WTC11 (cell line): Measurements from ENCODE around the gene EVA1A.

ENCODE experiments used
- FOXJ3 ChIP-seq: sonication (generic); formaldehyde crosslinking; IDR thresholded peaks from 2 replicates; pipeline ENCODE4 v1.9.0; 2021; ENCODE audit warnings: missing genetic modification reagents, mild to moderate bottlenecking, borderline replicate concordance
- FOXP1 ChIP-seq: sonication (generic); formaldehyde crosslinking; IDR thresholded peaks from 2 replicates; pipeline ENCODE4 v1.8.0; 2022; ENCODE audit warnings: missing genetic modification reagents, mild to moderate bottlenecking, moderate library complexity, borderline replicate concordance
- NR3C1 ChIP-seq: sonication (generic); formaldehyde crosslinking; conservative IDR thresholded peaks from 2 replicates; pipeline ENCODE4 v1.8.1; 2023; ENCODE audit warnings: low read depth, mild to moderate bottlenecking, missing genetic modification reagents
- TEAD4 ChIP-seq: sonication (generic); formaldehyde crosslinking; IDR thresholded peaks from 2 replicates; pipeline ENCODE4 v1.8.0; 2022; ENCODE audit warnings: mild to moderate bottlenecking, missing genetic modification reagents
- ZNF121 ChIP-seq: sonication (generic); formaldehyde crosslinking; IDR thresholded peaks from 2 replicates; pipeline ENCODE4 v1.8.0; 2023; ENCODE audit warnings: missing genetic modification reagents
- TF ChIP-seq, protein P1 (sequence below): fragments of 200-600 bp; IDR thresholded peaks from 2 replicates; pipeline ENCODE4 v1.8.0; 2022; ENCODE audit warnings: antibody characterized with exemption
- TF ChIP-seq, protein P2 (sequence below): sonication (generic); formaldehyde crosslinking; conservative IDR thresholded peaks from 2 replicates; pipeline ENCODE4 v1.8.1; 2022; ENCODE audit warnings: mild to moderate bottlenecking, missing genetic modification reagents
- TF ChIP-seq, protein P3 (sequence below): sonication (generic); formaldehyde crosslinking; IDR thresholded peaks from 2 replicates; pipeline ENCODE4 v1.8.0; 2022; ENCODE audit warnings: mild to moderate bottlenecking, missing genetic modification reagents
- TF ChIP-seq, protein P4 (sequence below): sonication (generic); formaldehyde crosslinking; IDR thresholded peaks from 2 replicates; pipeline ENCODE4 v1.8.0; 2022; ENCODE audit warnings: mild to moderate bottlenecking, missing genetic modification reagents
- TF ChIP-seq, protein P5 (sequence below): sonication (generic); formaldehyde crosslinking; IDR thresholded peaks from 2 replicates; pipeline ENCODE4 v1.8.0; 2022; ENCODE audit warnings: mild to moderate bottlenecking, missing genetic modification reagents
- TF ChIP-seq, protein P6 (sequence below): sonication (generic); formaldehyde crosslinking; IDR thresholded peaks from 2 replicates; pipeline ENCODE4 v1.8.1; 2023; ENCODE audit warnings: mild to moderate bottlenecking, missing genetic modification reagents, borderline replicate concordance

DNA sequence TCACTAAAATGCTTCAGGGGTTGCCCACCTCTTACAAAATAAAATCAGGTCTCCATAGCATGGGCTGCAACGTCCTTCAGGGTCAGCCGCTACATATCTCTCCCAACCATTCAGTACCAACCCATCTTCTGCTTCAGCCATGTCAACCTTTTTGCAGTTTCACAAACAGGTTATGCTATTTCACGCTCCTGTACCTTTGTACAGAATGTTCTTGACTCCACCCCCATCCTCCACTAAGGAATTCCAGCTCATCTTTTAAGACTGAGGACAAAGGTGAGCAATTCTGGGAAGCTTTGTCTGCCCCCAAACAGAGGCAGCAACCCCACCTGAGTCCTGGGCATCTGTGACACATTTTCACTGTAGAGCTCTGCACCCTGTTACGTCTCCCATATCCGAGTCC, 8.8 kb upstream of the EVA1A start:
- TF ChIP-seq, protein P1, sequence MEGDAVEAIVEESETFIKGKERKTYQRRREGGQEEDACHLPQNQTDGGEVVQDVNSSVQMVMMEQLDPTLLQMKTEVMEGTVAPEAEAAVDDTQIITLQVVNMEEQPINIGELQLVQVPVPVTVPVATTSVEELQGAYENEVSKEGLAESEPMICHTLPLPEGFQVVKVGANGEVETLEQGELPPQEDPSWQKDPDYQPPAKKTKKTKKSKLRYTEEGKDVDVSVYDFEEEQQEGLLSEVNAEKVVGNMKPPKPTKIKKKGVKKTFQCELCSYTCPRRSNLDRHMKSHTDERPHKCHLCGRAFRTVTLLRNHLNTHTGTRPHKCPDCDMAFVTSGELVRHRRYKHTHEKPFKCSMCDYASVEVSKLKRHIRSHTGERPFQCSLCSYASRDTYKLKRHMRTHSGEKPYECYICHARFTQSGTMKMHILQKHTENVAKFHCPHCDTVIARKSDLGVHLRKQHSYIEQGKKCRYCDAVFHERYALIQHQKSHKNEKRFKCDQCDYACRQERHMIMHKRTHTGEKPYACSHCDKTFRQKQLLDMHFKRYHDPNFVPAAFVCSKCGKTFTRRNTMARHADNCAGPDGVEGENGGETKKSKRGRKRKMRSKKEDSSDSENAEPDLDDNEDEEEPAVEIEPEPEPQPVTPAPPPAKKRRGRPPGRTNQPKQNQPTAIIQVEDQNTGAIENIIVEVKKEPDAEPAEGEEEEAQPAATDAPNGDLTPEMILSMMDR, result no peak
- TF ChIP-seq, protein P2, sequence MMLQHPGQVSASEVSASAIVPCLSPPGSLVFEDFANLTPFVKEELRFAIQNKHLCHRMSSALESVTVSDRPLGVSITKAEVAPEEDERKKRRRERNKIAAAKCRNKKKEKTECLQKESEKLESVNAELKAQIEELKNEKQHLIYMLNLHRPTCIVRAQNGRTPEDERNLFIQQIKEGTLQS (CRISPR knock-in tag), result no peak
- TF ChIP-seq, protein P3, sequence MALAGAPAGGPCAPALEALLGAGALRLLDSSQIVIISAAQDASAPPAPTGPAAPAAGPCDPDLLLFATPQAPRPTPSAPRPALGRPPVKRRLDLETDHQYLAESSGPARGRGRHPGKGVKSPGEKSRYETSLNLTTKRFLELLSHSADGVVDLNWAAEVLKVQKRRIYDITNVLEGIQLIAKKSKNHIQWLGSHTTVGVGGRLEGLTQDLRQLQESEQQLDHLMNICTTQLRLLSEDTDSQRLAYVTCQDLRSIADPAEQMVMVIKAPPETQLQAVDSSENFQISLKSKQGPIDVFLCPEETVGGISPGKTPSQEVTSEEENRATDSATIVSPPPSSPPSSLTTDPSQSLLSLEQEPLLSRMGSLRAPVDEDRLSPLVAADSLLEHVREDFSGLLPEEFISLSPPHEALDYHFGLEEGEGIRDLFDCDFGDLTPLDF (CRISPR knock-in tag), result no peak
- TF ChIP-seq NR3C1 (CRISPR knock-in tag), result no peak
- TF ChIP-seq, protein P4, sequence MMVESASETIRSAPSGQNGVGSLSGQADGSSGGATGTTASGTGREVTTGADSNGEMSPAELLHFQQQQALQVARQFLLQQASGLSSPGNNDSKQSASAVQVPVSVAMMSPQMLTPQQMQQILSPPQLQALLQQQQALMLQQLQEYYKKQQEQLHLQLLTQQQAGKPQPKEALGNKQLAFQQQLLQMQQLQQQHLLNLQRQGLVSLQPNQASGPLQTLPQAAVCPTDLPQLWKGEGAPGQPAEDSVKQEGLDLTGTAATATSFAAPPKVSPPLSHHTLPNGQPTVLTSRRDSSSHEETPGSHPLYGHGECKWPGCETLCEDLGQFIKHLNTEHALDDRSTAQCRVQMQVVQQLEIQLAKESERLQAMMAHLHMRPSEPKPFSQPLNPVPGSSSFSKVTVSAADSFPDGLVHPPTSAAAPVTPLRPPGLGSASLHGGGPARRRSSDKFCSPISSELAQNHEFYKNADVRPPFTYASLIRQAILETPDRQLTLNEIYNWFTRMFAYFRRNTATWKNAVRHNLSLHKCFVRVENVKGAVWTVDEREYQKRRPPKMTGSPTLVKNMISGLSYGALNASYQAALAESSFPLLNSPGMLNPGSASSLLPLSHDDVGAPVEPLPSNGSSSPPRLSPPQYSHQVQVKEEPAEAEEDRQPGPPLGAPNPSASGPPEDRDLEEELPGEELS (CRISPR knock-in tag), result no peak
- no peak for TF ChIP-seq FOXJ3 (CRISPR knock-in tag)
- no peak for TF ChIP-seq FOXP1 (CRISPR knock-in tag)
- TF ChIP-seq, protein P5, sequence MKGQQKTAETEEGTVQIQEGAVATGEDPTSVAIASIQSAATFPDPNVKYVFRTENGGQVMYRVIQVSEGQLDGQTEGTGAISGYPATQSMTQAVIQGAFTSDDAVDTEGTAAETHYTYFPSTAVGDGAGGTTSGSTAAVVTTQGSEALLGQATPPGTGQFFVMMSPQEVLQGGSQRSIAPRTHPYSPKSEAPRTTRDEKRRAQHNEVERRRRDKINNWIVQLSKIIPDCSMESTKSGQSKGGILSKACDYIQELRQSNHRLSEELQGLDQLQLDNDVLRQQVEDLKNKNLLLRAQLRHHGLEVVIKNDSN (CRISPR knock-in tag), result no peak
- TF ChIP-seq, protein P6, sequence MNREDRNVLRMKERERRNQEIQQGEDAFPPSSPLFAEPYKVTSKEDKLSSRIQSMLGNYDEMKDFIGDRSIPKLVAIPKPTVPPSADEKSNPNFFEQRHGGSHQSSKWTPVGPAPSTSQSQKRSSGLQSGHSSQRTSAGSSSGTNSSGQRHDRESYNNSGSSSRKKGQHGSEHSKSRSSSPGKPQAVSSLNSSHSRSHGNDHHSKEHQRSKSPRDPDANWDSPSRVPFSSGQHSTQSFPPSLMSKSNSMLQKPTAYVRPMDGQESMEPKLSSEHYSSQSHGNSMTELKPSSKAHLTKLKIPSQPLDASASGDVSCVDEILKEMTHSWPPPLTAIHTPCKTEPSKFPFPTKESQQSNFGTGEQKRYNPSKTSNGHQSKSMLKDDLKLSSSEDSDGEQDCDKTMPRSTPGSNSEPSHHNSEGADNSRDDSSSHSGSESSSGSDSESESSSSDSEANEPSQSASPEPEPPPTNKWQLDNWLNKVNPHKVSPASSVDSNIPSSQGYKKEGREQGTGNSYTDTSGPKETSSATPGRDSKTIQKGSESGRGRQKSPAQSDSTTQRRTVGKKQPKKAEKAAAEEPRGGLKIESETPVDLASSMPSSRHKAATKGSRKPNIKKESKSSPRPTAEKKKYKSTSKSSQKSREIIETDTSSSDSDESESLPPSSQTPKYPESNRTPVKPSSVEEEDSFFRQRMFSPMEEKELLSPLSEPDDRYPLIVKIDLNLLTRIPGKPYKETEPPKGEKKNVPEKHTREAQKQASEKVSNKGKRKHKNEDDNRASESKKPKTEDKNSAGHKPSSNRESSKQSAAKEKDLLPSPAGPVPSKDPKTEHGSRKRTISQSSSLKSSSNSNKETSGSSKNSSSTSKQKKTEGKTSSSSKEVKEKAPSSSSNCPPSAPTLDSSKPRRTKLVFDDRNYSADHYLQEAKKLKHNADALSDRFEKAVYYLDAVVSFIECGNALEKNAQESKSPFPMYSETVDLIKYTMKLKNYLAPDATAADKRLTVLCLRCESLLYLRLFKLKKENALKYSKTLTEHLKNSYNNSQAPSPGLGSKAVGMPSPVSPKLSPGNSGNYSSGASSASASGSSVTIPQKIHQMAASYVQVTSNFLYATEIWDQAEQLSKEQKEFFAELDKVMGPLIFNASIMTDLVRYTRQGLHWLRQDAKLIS (CRISPR knock-in tag), result no peak
- no peak for TF ChIP-seq ZNF121
- no peak for TF ChIP-seq TEAD4 (CRISPR knock-in tag)
